Fibroblast of pulmonary artery (primary cell): ENCODE measurements around the gene SPHKAP.
"Not testable (repeated sequence)": the region's sequence is repeated elsewhere in the genome, so short reads cannot be mapped to it uniquely, and the experiment has no call there.

Experiments
- DNase-seq: peaks from one replicate; pipeline ENCODE4 v3.0.0-alpha.2; 2010; ENCODE audit warnings: low read depth
- H3K4me3 ChIP-seq: replicated peaks from 2 replicates; pipeline ENCODE4 v1.5.1; 2011; ENCODE audit warnings: low read depth, mild to moderate bottlenecking, control low read depth, low read length, moderate library complexity
- CTCF ChIP-seq: IDR thresholded peaks from 2 replicates; pipeline ENCODE4 v1.5.1; 2011; ENCODE audit warnings: mild to moderate bottlenecking, control low read depth, low read length, inconsistent platforms; ENCODE audit errors: missing control alignments

The SPHKAP gene

GRCh38 chr2:228181098-228182019 is at the start of gene SPHKAP:
TSS of gene SPHKAP (minus strand) at chr2:228181687. CDS start at chr2:228181598, 89 bp downstream.
- DNase-seq = no peak
- H3K4me3 ChIP-seq = no peak within 1 kb of the TSS
- TF ChIP-seq CTCF = no peak

- no peak for DNase-seq
- no peak for TF ChIP-seq CTCF
Observed at GRCh38 chr2:228227466-228227865, 46.0 kb upstream of the SPHKAP start.

GRCh38 chr2:228224410-228224809 is 42.9 kb upstream of the SPHKAP start:
- no peak for TF ChIP-seq CTCF
- DNase-seq = no peak
- no peak overlapping the region for H3K4me3 ChIP-seq

More at GRCh38 chr2:228227466-228227865, 46.0 kb upstream of the SPHKAP start:
- H3K4me3 ChIP-seq = no peak overlapping the region

GRCh38 chr2:228218593-228218992 is 37.1 kb upstream of the SPHKAP start:
- not testable (repeated sequence) for H3K4me3 ChIP-seq, DNase-seq

- DNase-seq = no peak
- TF ChIP-seq CTCF = no peak
- H3K4me3 ChIP-seq = no peak overlapping the region
Observed at GRCh38 chr2:228197504-228197903, 16.0 kb upstream of the SPHKAP start.

- no peak for DNase-seq
- TF ChIP-seq CTCF = no peak
- no peak overlapping the region for H3K4me3 ChIP-seq
Observed at GRCh38 chr2:228180181-228181097, 1.0 kb downstream of the SPHKAP start.

- no peak for DNase-seq
- TF ChIP-seq CTCF = no peak
Observed at GRCh38 chr2:228167290-228167689, 14.2 kb downstream of the SPHKAP start.

More at GRCh38 chr2:228167290-228167689, 14.2 kb downstream of the SPHKAP start:
- H3K4me3 ChIP-seq = no peak overlapping the region
